Thymus (tissue), 11 donors: Measurements from ENCODE around the gene PTRH1. TPM values are rescaled to one million over a fixed set of nuclear protein-coding genes. Genes with fewer than 3 reads are reported as not detected.

Source experiments
- DNase-seq, 9 donors: peaks; one replicate each; pipeline ENCODE4 v3.0.0-alpha.2; 2013; ENCODE audit warnings: low spot score in 9 of 9, low read depth in 6 of 9, missing footprints in 1 of 9
- H3K27ac ChIP-seq, 2 donors: one replicate each; pipeline ENCODE4 v1.5.1; 2013; ENCODE audit warnings: control low read depth in 1 of 2, low read depth in 1 of 2, low read length in 1 of 2, mild to moderate bottlenecking in 1 of 2, moderate library complexity in 1 of 2
- H3K27me3 ChIP-seq, 2 donors: one replicate each; pipeline ENCODE4 v1.5.1; 2013; ENCODE audit warnings: low read length in 1 of 2; ENCODE audit not compliant: control insufficient read depth in 2 of 2, insufficient read depth in 1 of 2
- H3K36me3 ChIP-seq, 2 donors: one replicate each; pipeline ENCODE4 v1.5.1; 2013; ENCODE audit warnings: low read length in 1 of 2, mild to moderate bottlenecking in 1 of 2, moderate library complexity in 1 of 2; ENCODE audit not compliant: control insufficient read depth in 2 of 2, insufficient read depth in 2 of 2
- H3K4me1 ChIP-seq, 2 donors: one replicate each; pipeline ENCODE4 v1.5.1; 2013; ENCODE audit warnings: low read length in 2 of 2; ENCODE audit not compliant: control insufficient read depth in 2 of 2, insufficient read depth in 2 of 2
- H3K4me3 ChIP-seq, 2 donors: one replicate each; pipeline ENCODE4 v1.5.1; 2013; ENCODE audit warnings: low read length in 2 of 2, control low read depth in 1 of 2, mild to moderate bottlenecking in 1 of 2
- H3K9me3 ChIP-seq, 2 donors: one replicate each; pipeline ENCODE4 v1.5.1; 2013; ENCODE audit warnings: low read length in 1 of 2, mild to moderate bottlenecking in 1 of 2; ENCODE audit not compliant: control insufficient read depth in 2 of 2, insufficient read depth in 1 of 2
- WGBS: extraction: QIAGEN DNeasy Blood & Tissue Kit; methylation state at CpG from one replicate; pipeline ENCODE4 v1.1.7; 2013; 5-methylcytosine and 5-hydroxymethylcytosine counted together
- polyA plus RNA-seq: library from polyadenylated mRNA; stranded (reverse); fragments of 200-250 nt; gene quantifications from one replicate; pipeline ENCODE4 v1.2.3, GENCODE V29; 2013
- total RNA-seq: library from RNA; stranded (reverse); fragments of 120-200 nt; gene quantifications from one replicate; pipeline ENCODE4 v1.2.4, GENCODE V29; 2013
- donor health status: healthy.

Gene PTRH1
- total and polyA plus RNA-seq, 2 donors, result 12.2 to 16.3 TPM

GRCh38 chr9:127707766-127708165 lies 7.7 kb downstream of the PTRH1 start:
- 81% methylated on average over 5 of the region's 5 CpGs for WGBS
- Histone ChIP-seq H3K4me3 (no peak overlapping the region), H3K27me3 (no peaks in the 10 kb centered on the region), H3K4me1 (peaks cover 13 to 44% of the 10 kb centered on the region in 2 donors), H3K27ac (no peak overlapping the region), H3K9me3 (peaks cover 0 to 4% of the 10 kb centered on the region in 2 donors), H3K36me3 (no peaks in the 10 kb centered on the region)
- DNase-seq, result no peak

- H3K9me3 ChIP-seq, result peaks cover 0 to 4% of the 10 kb centered on the region in 2 donors
- H3K4me1 ChIP-seq, result peaks cover 13 to 38% of the 10 kb centered on the region in 2 donors
- H3K4me3 ChIP-seq, result no peak within 1 kb of the TSS
- 78% methylated on average over 11 of the region's 11 CpGs for WGBS
- H3K36me3 ChIP-seq, result no peaks in the 10 kb centered on the region
- no peaks in the 10 kb centered on the region for H3K27me3 ChIP-seq
- DNase-seq, result no peak
- H3K27ac ChIP-seq, result no peak within 1 kb of the TSS
Observed at GRCh38 chr9:127706836-127707241, 8.6 kb downstream of the PTRH1 start, which contains the start of gene CFAP157. CFAP157 (plus strand) TSS chr9:127706988; CDS start chr9:127707032, 44 bp downstream.

GRCh38 chr9:127705577-127706379 lies 9.7 kb downstream of the PTRH1 start:
- peaks cover 0 to 4% of the 10 kb centered on the region in 2 donors for H3K9me3 ChIP-seq
- H3K36me3 ChIP-seq, result no peaks in the 10 kb centered on the region
- no peak overlapping the region for H3K4me3 ChIP-seq
- peaks cover 3 to 28% of the 10 kb centered on the region in 2 donors for H3K4me1 ChIP-seq
- WGBS, result 98% methylated on average over 12 of the region's 12 CpGs
- no peak overlapping the region for H3K27ac ChIP-seq
- DNase-seq, result no peak
- H3K27me3 ChIP-seq, result no peaks in the 10 kb centered on the region

- no peak overlapping the region for H3K4me3 ChIP-seq
Observed at GRCh38 chr9:127703289-127703946, 12.0 kb downstream of the PTRH1 start.

GRCh38 chr9:127700594-127701255 lies 14.7 kb downstream of the PTRH1 start:
- H3K4me1 ChIP-seq, result peaks cover 3 to 26% of the 10 kb centered on the region in 2 donors
- no peak for DNase-seq
- no peak overlapping the region for H3K4me3 ChIP-seq
- no peak overlapping the region for H3K27ac ChIP-seq
- no peaks in the 10 kb centered on the region for H3K36me3 ChIP-seq
- 96% methylated on average over 5 of the region's 5 CpGs for WGBS
- H3K9me3 ChIP-seq, result no peaks in the 10 kb centered on the region
- H3K27me3 ChIP-seq, result peaks cover 0 to 7% of the 10 kb centered on the region in 2 donors

More at GRCh38 chr9:127703289-127703946, 12.0 kb downstream of the PTRH1 start:
- Histone ChIP-seq H3K9me3 (no peaks in the 10 kb centered on the region), H3K27ac (no peak overlapping the region), H3K27me3 (peaks cover 0 to 7% of the 10 kb centered on the region in 2 donors), H3K4me1 (peaks cover 3 to 38% of the 10 kb centered on the region in 2 donors), H3K36me3 (no peaks in the 10 kb centered on the region)
- 90% methylated on average over 9 of the region's 9 CpGs for WGBS
- no peak for DNase-seq

- H3K36me3 ChIP-seq, result no peaks in the 10 kb centered on the region
- 97% methylated on average over 2 of the region's 2 CpGs for WGBS
- peaks cover 0 to 7% of the 10 kb centered on the region in 2 donors for H3K27me3 ChIP-seq
- no peak overlapping the region for H3K27ac ChIP-seq
- peaks cover 3 to 25% of the 10 kb centered on the region in 2 donors for H3K4me1 ChIP-seq
- H3K9me3 ChIP-seq, result no peaks in the 10 kb centered on the region
- no peak overlapping the region for H3K4me3 ChIP-seq
- no peak for DNase-seq
Observed at GRCh38 chr9:127700140-127700539, 15.3 kb downstream of the PTRH1 start.

GRCh38 chr9:127698985-127699670 lies 16.3 kb downstream of the PTRH1 start:
- 18% methylated on average over 41 of the region's 41 CpGs for WGBS
- Histone ChIP-seq H3K9me3 (no peaks in the 10 kb centered on the region), H3K4me1 (peaks cover 0 to 22% of the 10 kb centered on the region in 2 donors), H3K4me3 (peak overlapping the region; percentile 43 to 55), H3K27me3 (peaks cover 0 to 7% of the 10 kb centered on the region in 2 donors), H3K27ac (peak overlapping the region; percentile 6 to 71), H3K36me3 (no peaks in the 10 kb centered on the region)
- DNase-seq, result peak; percentile 60 to 93 (median 82)

GRCh38 chr9:127698386-127698785 lies 17.1 kb downstream of the PTRH1 start:
- no peaks in the 10 kb centered on the region for H3K9me3 ChIP-seq
- no peak overlapping the region for H3K4me3 ChIP-seq
- H3K4me1 ChIP-seq, result peaks cover 0 to 16% of the 10 kb centered on the region in 2 donors
- peak overlapping the region in 1 of 2 donors; percentile 2 for H3K27ac ChIP-seq
- peaks cover 0 to 7% of the 10 kb centered on the region in 2 donors for H3K27me3 ChIP-seq
- no peaks in the 10 kb centered on the region for H3K36me3 ChIP-seq
- DNase-seq, result no peak
- WGBS, result 96% methylated on average over 5 of the region's 5 CpGs
